Cardiac muscle cell (in vitro differentiated cells and primary cell): Measurements from ENCODE around the gene OBSCN. TPM values are rescaled to one million over a fixed set of nuclear protein-coding genes. Genes with fewer than 3 reads are reported as not detected.

Experiments
- DNase-seq, 2 donors: peaks; one replicate each; pipeline versions ENCODE4 v3.0.0 to v3.0.0-alpha.2; 2010 to 2017; ENCODE audit warnings: low read depth in 1 of 2, low spot score in 1 of 2
- H3K27ac ChIP-seq: fragments of 200-600 bp; sonication (generic); 2 replicates; pipeline ENCODE4 v1.5.1; 2016
- H3K27me3 ChIP-seq: fragments of 200-600 bp; sonication (generic); 2 replicates; pipeline ENCODE4 v1.6.0; 2016; ENCODE audit warnings: control low read depth
- H3K36me3 ChIP-seq: fragments of 200-600 bp; sonication (generic); 2 replicates; pipeline ENCODE4 v1.5.1; 2016; ENCODE audit warnings: control low read depth
- H3K4me1 ChIP-seq: fragments of 200-600 bp; sonication (generic); 2 replicates; pipeline ENCODE4 v1.8.1; 2017; ENCODE audit warnings: low read depth, mild to moderate bottlenecking, mixed run types
- H3K4me3 ChIP-seq: fragments of 200-600 bp; sonication (generic); 2 replicates; pipeline ENCODE4 v1.5.1; 2016; ENCODE audit warnings: mild to moderate bottlenecking
- H3K9me3 ChIP-seq: fragments of 200-600 bp; sonication (generic); 2 replicates; pipeline ENCODE4 v1.5.1; 2017; ENCODE audit warnings: low read depth, mild to moderate bottlenecking, control low read depth
- polyA plus RNA-seq: library from polyadenylated mRNA; unstranded; fragments of >200 nt; fragmentation: Nextera tagmentation; extraction: Ambion mirVana; gene quantifications from 2 replicates; pipeline ENCODE4 v1.2.1, GENCODE V29; 2016
- total RNA-seq: library from RNA; depleted of rRNA; stranded (reverse); fragments of >200 nt; gene quantifications from 2 replicates; pipeline ENCODE4 v1.2.3, GENCODE V29; 2016
- TF ChIP-seq, protein P1 (sequence below): IDR thresholded peaks from 2 replicates; pipeline ENCODE4 v1.5.1; 2012; ENCODE audit warnings: low read depth, mild to moderate bottlenecking, low read length

Gene OBSCN
- total and polyA plus RNA-seq, 2 experiments from 2014 or later, result 87.1 to 390 TPM

DNA sequence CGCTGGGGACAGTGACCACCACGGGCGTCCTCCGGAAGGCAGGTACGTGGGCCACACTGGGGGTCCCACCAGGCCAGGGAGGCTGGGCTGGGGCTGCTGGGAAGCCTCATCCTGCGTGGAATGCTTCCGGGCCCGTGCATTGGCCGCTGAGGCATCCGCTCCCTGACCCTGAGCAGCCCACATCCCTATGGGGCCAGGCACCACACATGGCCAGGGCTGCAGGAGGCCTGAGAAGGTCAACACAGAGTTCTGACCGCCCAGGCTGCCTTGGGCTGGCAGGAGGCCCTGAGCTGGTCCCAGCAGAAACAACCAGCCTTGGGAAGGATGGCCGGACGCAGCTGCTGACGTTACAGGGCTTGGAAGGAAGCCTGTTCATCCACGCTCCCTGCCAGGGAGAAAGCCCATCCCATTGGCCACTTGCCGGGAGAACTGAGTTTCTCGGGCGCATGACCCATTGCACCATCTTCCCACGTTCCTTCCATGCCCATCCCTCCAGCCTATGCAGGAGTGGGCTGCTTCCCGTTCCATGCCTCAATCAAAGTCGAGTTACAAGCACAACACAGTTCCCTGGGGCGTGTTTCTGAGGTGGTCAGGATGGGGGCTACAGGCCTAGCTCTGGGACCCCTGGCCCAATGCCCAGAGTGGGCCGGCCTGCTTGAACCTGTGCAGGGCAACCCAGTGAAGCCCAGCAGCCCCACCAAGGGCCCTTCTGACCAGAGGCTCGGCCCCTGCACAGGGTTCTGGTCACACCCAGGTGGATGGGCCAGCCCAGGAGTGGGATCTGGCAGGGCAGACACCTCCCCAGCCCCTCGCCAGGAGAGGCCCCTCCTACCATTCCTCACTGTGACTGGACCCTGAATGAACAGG, 167.1 kb downstream of the OBSCN start:
- TF ChIP-seq, protein P1, sequence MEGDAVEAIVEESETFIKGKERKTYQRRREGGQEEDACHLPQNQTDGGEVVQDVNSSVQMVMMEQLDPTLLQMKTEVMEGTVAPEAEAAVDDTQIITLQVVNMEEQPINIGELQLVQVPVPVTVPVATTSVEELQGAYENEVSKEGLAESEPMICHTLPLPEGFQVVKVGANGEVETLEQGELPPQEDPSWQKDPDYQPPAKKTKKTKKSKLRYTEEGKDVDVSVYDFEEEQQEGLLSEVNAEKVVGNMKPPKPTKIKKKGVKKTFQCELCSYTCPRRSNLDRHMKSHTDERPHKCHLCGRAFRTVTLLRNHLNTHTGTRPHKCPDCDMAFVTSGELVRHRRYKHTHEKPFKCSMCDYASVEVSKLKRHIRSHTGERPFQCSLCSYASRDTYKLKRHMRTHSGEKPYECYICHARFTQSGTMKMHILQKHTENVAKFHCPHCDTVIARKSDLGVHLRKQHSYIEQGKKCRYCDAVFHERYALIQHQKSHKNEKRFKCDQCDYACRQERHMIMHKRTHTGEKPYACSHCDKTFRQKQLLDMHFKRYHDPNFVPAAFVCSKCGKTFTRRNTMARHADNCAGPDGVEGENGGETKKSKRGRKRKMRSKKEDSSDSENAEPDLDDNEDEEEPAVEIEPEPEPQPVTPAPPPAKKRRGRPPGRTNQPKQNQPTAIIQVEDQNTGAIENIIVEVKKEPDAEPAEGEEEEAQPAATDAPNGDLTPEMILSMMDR, result no peak
- Histone ChIP-seq H3K9me3 (no peaks in the 10 kb centered on the region), H3K36me3 (peaks cover 32% of the 10 kb centered on the region), H3K27ac (peak overlapping the region; percentile 40), H3K27me3 (no peaks in the 10 kb centered on the region), H3K4me1 (peaks cover 22% of the 10 kb centered on the region), H3K4me3 (no peak overlapping the region)
- DNase-seq, result peak in 1 of 2 donors; percentile 99

- DNase-seq, result no peak
- peaks cover 32% of the 10 kb centered on the region for H3K36me3 ChIP-seq
- H3K9me3 ChIP-seq, result no peaks in the 10 kb centered on the region
- no peak overlapping the region for H3K4me3 ChIP-seq
- H3K27me3 ChIP-seq, result no peaks in the 10 kb centered on the region
- TF ChIP-seq, protein P1, result no peak
- no peak overlapping the region for H3K27ac ChIP-seq
- peaks cover 14% of the 10 kb centered on the region for H3K4me1 ChIP-seq
Observed at GRCh38 chr1:228375578-228376261, 167.9 kb downstream of the OBSCN start.

DNA sequence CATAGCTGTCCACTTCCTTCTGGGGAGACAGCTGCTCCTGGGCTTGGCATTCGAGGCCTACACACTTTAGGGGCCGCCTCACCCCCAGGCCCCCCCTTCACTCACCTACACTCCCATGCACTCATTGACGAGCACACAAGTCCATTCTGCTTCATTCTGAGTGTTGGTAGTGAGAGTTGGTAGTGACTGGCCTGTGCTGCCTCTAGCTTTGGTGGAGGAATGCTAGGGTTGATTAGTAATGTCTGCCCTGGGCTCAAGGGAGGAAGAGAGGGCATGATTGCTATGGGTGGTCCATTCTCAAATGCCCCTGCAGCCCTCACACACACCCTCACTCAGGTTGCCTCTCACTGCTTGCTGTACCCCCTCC, 168.4 kb downstream of the OBSCN start:
- no peak for DNase-seq

DNA sequence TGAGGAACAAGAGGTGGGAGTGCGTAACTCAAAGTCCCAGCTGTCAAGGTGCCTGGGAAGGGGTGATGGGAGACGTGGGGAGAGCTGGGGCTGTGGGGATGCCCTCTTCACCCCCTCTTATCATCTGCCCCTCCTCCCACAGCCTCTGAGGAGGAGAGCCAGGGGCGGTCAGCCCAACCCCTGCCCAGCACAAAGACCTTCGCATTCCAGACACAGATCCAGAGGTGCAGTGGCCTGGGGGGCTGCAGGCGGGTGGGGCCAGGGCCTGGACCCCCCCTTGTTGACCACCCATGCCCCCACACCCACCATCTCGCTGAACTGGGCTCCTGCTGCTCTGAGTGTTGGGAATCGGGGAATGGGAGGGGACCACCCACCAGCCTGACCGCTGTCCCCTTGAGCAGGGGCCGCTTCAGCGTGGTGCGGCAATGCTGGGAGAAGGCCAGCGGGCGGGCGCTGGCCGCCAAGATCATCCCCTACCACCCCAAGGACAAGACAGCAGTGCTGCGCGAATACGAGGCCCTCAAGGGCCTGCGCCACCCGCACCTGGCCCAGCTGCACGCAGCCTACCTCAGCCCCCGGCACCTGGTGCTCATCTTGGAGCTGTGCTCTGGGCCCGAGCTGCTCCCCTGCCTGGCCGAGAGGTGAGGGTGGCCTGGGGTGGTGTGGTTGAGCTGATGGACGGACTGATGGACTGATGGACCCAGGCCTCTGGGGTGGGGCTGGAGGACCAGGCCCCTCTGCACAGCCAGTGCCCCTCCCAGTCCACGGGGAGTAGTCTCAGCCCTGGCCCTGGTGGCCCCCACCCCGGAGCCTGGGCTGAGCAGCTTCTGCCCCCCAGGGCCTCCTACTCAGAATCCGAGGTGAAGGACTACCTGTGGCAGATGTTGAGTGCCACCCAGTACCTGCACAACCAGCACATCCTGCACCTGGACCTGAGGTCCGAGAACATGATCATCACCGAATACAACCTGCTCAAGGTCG, 169.1 kb downstream of the OBSCN start:
- H3K27ac ChIP-seq, result peak overlapping the region; percentile 47
- H3K27me3 ChIP-seq, result no peaks in the 10 kb centered on the region
- no peak for DNase-seq
- no peaks in the 10 kb centered on the region for H3K9me3 ChIP-seq
- peaks cover 23% of the 10 kb centered on the region for H3K36me3 ChIP-seq
- H3K4me3 ChIP-seq, result no peak overlapping the region
- TF ChIP-seq, protein P1, result no peak
- H3K4me1 ChIP-seq, result peaks cover 8% of the 10 kb centered on the region

More for the DNA sequence above, 168.4 kb downstream of the OBSCN start:
- peak overlapping the region; percentile 47 for H3K27ac ChIP-seq
- no peak overlapping the region for H3K4me3 ChIP-seq
- H3K36me3 ChIP-seq, result peaks cover 30% of the 10 kb centered on the region
- peaks cover 12% of the 10 kb centered on the region for H3K4me1 ChIP-seq
- H3K27me3 ChIP-seq, result no peaks in the 10 kb centered on the region
- TF ChIP-seq, protein P1, result no peak
- no peaks in the 10 kb centered on the region for H3K9me3 ChIP-seq

GRCh38 chr1:228377664-228378089, 169.8 kb downstream of the OBSCN start:
- TF ChIP-seq, protein P1, result no peak
- peaks cover 5% of the 10 kb centered on the region for H3K4me1 ChIP-seq
- peak overlapping the region; percentile 6 for H3K4me3 ChIP-seq
- no peak for DNase-seq
- peaks cover 23% of the 10 kb centered on the region for H3K36me3 ChIP-seq
- H3K27ac ChIP-seq, result no peak overlapping the region
- no peaks in the 10 kb centered on the region for H3K27me3 ChIP-seq
- H3K9me3 ChIP-seq, result no peaks in the 10 kb centered on the region
